ENCODE results near the gene SYT1.

GRCh38 chr12:79085106-79085682 lies 220.6 kb downstream of the SYT1 start:
- no peak for TF ChIP-seq EZH2 (IDR thresholded peaks at IDR 0.05; ENCODE audit: borderline replicate concordance, low read depth, low read length, poor library complexity, severe bottlenecking)
- TF ChIP-seq, protein P1, sequence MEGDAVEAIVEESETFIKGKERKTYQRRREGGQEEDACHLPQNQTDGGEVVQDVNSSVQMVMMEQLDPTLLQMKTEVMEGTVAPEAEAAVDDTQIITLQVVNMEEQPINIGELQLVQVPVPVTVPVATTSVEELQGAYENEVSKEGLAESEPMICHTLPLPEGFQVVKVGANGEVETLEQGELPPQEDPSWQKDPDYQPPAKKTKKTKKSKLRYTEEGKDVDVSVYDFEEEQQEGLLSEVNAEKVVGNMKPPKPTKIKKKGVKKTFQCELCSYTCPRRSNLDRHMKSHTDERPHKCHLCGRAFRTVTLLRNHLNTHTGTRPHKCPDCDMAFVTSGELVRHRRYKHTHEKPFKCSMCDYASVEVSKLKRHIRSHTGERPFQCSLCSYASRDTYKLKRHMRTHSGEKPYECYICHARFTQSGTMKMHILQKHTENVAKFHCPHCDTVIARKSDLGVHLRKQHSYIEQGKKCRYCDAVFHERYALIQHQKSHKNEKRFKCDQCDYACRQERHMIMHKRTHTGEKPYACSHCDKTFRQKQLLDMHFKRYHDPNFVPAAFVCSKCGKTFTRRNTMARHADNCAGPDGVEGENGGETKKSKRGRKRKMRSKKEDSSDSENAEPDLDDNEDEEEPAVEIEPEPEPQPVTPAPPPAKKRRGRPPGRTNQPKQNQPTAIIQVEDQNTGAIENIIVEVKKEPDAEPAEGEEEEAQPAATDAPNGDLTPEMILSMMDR (conservative IDR thresholded peaks at IDR 0.05; ENCODE audit: low read depth, low read length), result no peak

All from A673 (cell line).